BE2C (cell line): ENCODE results near the gene PARN.
A peak's percentile ranks its signal among the peaks of the same experiment; 100 is the strongest.

Experiments
- DNase-seq: peaks from one replicate; pipeline ENCODE4 v3.0.0-alpha.2; 2020
- H3K27me3 ChIP-seq: fragments of 250-450 bp; sonication (Bioruptor Pico); 2 replicates; pipeline ENCODE4 v1.5.1; 2020; ENCODE audit warnings: mild to moderate bottlenecking
- H3K36me3 ChIP-seq: fragments of 250-450 bp; sonication (Bioruptor Pico); 2 replicates; pipeline ENCODE4 v1.5.1; 2020; ENCODE audit warnings: mild to moderate bottlenecking
- H3K4me1 ChIP-seq: fragments of 250-450 bp; sonication (Bioruptor Pico); 2 replicates; pipeline ENCODE4 v1.5.1; 2020
- H3K4me3 ChIP-seq: 2 replicates; pipeline ENCODE4 v1.5.1; 2011; ENCODE audit warnings: low read depth, low read length
- H3K9me3 ChIP-seq: fragments of 250-450 bp; sonication (Bioruptor Pico); 2 replicates; pipeline ENCODE4 v1.5.1; 2020
- TF ChIP-seq, protein P1 (sequence below): IDR thresholded peaks from 2 replicates; pipeline ENCODE4 v1.5.1; 2012; ENCODE audit warnings: mild to moderate bottlenecking, low read depth, low read length

PARN gene

DNA sequence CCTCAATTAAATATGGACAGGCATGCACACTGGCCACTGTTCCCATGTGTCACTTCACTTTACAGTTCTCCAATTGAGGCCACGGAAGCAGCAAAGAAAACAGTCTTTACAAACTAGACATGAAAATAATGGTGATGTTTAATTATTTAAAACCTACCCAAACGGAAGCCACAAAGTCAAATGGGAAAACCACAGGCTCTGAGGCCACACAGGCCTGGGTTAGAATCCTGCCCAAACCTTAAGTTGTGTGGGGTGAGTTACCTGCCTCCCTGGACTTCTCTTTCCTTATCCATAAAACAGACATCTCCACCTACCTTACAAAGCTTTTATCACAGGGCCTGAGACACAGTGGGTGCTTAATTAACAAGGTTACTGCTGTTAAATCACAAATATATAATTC, 137.4 kb downstream of the PARN start:
- TF ChIP-seq, protein P1, sequence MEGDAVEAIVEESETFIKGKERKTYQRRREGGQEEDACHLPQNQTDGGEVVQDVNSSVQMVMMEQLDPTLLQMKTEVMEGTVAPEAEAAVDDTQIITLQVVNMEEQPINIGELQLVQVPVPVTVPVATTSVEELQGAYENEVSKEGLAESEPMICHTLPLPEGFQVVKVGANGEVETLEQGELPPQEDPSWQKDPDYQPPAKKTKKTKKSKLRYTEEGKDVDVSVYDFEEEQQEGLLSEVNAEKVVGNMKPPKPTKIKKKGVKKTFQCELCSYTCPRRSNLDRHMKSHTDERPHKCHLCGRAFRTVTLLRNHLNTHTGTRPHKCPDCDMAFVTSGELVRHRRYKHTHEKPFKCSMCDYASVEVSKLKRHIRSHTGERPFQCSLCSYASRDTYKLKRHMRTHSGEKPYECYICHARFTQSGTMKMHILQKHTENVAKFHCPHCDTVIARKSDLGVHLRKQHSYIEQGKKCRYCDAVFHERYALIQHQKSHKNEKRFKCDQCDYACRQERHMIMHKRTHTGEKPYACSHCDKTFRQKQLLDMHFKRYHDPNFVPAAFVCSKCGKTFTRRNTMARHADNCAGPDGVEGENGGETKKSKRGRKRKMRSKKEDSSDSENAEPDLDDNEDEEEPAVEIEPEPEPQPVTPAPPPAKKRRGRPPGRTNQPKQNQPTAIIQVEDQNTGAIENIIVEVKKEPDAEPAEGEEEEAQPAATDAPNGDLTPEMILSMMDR, result no peak
- H3K36me3 ChIP-seq, result no peaks in the 10 kb centered on the region
- no peaks in the 10 kb centered on the region for H3K9me3 ChIP-seq
- no peak for DNase-seq
- H3K4me3 ChIP-seq, result no peak overlapping the region
- no peaks in the 10 kb centered on the region for H3K27me3 ChIP-seq
- H3K4me1 ChIP-seq, result peaks cover 13% of the 10 kb centered on the region

DNA sequence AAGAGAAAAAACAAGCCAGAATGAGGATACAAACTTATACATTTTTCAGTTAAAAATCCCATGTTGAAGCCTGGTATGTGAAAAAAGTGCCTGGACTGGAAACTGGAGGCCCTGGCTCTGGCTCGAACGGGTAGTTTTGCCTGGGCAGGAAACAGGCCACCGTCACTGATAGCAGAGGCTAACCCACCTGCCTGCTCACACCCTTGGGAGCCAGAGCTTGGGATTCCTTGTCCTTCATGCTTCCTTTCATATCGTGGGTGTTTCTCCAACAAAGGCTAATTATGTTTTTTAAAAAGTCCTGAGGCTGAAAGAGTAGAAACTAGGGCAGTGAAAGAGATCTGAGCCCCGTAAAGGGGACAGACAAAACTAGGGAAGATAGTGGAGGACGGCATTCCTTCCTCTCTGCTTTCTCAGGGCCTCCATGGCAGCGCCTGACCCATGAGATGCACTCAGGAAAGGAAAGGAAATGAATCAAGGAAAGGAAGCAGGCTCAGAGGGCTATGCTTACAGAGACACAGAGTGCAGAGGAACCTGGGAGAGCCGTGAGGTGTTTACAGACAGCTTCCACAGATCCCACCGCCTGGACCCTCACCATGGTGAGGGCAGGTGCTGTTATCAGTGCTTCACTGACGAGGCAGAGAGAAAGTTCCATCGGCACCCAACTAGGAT, 138.1 kb downstream of the PARN start:
- DNase-seq, result peak; percentile 30

DNA sequence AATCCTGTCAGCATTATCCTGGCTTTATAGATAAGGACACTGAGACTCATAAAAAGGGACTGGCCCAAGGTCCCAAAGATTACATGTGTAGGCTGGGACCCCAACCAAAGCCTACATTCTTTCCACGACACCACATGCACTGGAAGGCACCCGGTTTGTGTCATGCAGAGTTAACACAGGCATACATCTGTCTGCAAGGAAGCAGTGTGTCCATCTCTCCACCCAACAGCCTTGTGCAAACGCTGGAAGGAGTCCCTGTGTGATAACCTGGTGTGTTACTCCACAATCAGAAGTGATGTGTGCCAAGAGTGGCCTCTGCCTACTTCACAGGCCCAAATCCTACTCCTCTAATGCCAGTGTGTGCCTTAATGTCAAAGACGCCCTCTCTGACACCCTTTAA, 139.8 kb downstream of the PARN start:
- H3K9me3 ChIP-seq, result no peaks in the 10 kb centered on the region
- DNase-seq, result no peak
- no peaks in the 10 kb centered on the region for H3K27me3 ChIP-seq
- H3K4me3 ChIP-seq, result no peak overlapping the region
- H3K36me3 ChIP-seq, result no peaks in the 10 kb centered on the region
- TF ChIP-seq, protein P1, result no peak
- H3K4me1 ChIP-seq, result peaks cover 19% of the 10 kb centered on the region

More for the DNA sequence above, 138.1 kb downstream of the PARN start:
- H3K27me3 ChIP-seq, result no peaks in the 10 kb centered on the region
- no peak overlapping the region for H3K4me3 ChIP-seq
- no peaks in the 10 kb centered on the region for H3K36me3 ChIP-seq
- H3K9me3 ChIP-seq, result no peaks in the 10 kb centered on the region
- TF ChIP-seq, protein P1, result no peak
- H3K4me1 ChIP-seq, result peaks cover 16% of the 10 kb centered on the region

DNA sequence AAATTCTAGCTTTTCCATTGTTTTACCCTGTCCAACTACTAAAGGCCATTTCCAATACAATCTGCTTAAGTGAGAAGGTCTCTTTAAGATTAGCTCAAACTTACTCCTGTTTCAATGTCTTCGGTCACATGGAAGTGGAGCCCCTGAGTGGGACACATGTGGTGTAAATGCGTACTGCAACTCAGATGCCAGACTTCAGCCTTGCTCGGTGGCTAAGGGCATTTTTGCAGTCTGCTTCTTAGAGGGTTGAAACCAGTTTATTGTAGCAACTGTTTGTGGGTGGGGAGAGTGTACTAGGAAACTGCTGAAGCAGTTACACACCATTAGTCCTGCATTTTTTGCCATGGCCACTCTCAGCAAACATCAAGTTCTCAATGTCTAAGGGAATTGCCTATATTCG, 140.6 kb downstream of the PARN start:
- H3K27me3 ChIP-seq, result no peaks in the 10 kb centered on the region
- TF ChIP-seq, protein P1, result peak; percentile 53
- peak; percentile 54 for DNase-seq

DNA sequence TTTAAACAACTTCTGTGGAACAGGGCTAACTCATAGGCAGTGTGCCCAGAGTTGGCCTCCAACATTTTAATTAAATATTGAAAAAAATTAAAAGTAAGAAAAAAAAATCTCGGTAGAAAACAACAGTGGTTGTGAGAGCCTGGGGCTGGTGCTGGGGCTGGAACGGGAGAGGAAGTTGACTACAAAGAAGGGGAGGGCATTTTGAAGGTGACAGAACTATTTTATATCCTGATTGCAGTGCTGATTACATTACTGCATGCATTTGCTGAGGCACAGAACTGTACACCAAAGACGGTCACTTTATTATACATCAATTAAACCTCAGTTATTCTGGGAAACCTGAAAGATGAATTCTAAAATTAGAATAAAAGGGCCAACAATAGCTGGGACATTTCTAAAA, 142.5 kb downstream of the PARN start:
- DNase-seq, result no peak
- H3K9me3 ChIP-seq, result no peaks in the 10 kb centered on the region
- TF ChIP-seq, protein P1, result no peak
- peak overlapping the region; percentile 63 for H3K4me3 ChIP-seq
- H3K36me3 ChIP-seq, result no peaks in the 10 kb centered on the region
- H3K4me1 ChIP-seq, result peaks cover 19% of the 10 kb centered on the region
- H3K27me3 ChIP-seq, result no peaks in the 10 kb centered on the region

More for the DNA sequence above, 140.6 kb downstream of the PARN start:
- no peak overlapping the region for H3K4me3 ChIP-seq
- H3K36me3 ChIP-seq, result no peaks in the 10 kb centered on the region
- H3K9me3 ChIP-seq, result no peaks in the 10 kb centered on the region
- peaks cover 19% of the 10 kb centered on the region for H3K4me1 ChIP-seq

DNA sequence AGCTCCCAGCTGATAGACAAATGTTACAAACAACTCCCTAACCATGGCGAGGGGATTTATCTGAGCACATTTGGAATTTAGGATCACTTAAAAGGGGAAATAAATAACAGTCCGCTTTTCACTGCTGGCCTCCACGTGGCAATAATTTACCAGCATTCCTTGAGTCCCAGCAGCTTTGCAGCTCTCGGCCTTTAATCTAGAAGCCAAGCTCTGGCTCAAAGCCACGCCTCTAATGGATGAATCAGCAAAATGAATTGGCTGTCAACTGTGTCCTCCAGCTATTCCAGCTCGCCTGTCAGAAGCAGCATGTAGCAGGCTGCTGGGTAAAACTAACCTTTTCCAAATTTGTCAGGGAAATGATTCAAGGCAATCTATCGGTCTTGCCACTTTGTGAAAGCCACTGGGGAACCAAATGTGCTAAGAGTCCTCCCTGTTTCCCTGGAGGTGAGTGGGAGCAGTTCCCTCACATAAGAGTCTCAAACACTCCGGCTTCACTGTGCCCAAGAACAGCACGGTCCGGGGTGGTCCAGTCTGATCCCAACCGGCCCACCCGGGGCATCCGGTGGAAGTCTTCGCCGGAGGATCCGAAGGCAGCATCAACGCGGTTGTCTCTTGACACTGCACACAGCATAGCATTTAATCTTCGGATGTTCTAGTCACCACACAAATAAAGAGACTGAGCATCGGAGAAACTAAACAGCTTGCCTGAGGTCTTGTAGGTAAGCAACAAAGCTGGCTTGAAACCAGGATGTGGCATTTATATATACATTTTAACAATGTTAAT, 143.3 kb downstream of the PARN start:
- Histone ChIP-seq H3K9me3 (no peaks in the 10 kb centered on the region), H3K27me3 (no peaks in the 10 kb centered on the region), H3K36me3 (no peaks in the 10 kb centered on the region), H3K4me1 (peaks cover 14% of the 10 kb centered on the region), H3K4me3 (peak overlapping the region; percentile 63)
- TF ChIP-seq, protein P1, result no peak
- DNase-seq, result peak; percentile 79
